Heart left ventricle (tissue), 13 donors: ENCODE data around the gene NAALADL1.

Experiments
- CTCF ChIP-seq, 12 donors: fragments of 200-600 bp; sonication (generic) in 4 of 12; IDR thresholded peaks; one replicate each; pipeline versions ENCODE4 v1.5.0 to v1.8.0; 2018 to 2022; ENCODE audit warnings: antibody characterized with exemption in 12 of 12, mild to moderate bottlenecking in 5 of 12
- POLR2A ChIP-seq, 2 donors: fragments of 450-650 bp; IDR thresholded peaks; one replicate each; pipeline ENCODE4 v1.6.1; 2017; ENCODE audit warnings: antibody characterized with exemption in 2 of 2, mild to moderate bottlenecking in 2 of 2, moderate library complexity in 2 of 2
- donor health status: ischemic (EF 13 %, LVEDD 7.1; RV severe dilation, severe dysfunction).
- donor health status: DM: no; HTN: yes; CAD: no.
- donor health status: DM: no; HTN: no; CAD: no.
- donor health status: ischemic (EF 25% LVEDD 6.9; RV normal size, moderate dysfunction).
- donor health status: ischemic (EF 25% LVEDD 5.7; RV mildly dilated, moderate dysfunction).
- donor health status: ischemic (EF 35%, LVEDD 5.7; RV mildly dilated, moderate dysfunction).
- donor health status: nonischemic (EF 11% LVEDD 7.7; RV severe dilation, severe dysfunction).
- donor health status: DM: yes; HTN: yes; CAD: no.
- donor health status: PGD.
- donor health status: ischemic (EF 29% LVEDD 5.4; RV normal size, mild dysfunction).
- donor health status: nonischemic (EF 23%, LVEDD 6.1; RV moderate dilation, normal function).

GRCh38 chr11:65021003-65021402 is 37.4 kb downstream of the NAALADL1 start:
- TF ChIP-seq CTCF (IDR thresholded peaks at IDR 0.05) (no peak), POLR2A (IDR thresholded peaks at IDR 0.05) (no peak)
